Endodermal cell (in vitro differentiated cells): ENCODE measurements around the gene SSB. TPM values are rescaled to one million over a fixed set of nuclear protein-coding genes. Genes with fewer than 3 reads are reported as not detected.

ENCODE experiments used
- DNase-seq: peaks from one replicate; pipeline ENCODE4 v3.0.0-alpha.2; 2017
- H3K27ac ChIP-seq: 2 replicates; pipeline ENCODE4 v1.5.1; 2013; ENCODE audit warnings: mild to moderate bottlenecking, low read depth, low read length, moderate library complexity
- H3K27me3 ChIP-seq: 2 replicates; pipeline ENCODE4 v1.6.1; 2013; ENCODE audit warnings: mild to moderate bottlenecking, low read length, moderate library complexity; ENCODE audit not compliant: insufficient read depth, control insufficient read depth, poor library complexity, severe bottlenecking
- H3K36me3 ChIP-seq: 2 replicates; pipeline ENCODE4 v1.7.0; 2013; ENCODE audit warnings: mild to moderate bottlenecking, low read length, moderate library complexity; ENCODE audit not compliant: control insufficient read depth, insufficient read depth
- H3K4me1 ChIP-seq: one replicate; pipeline ENCODE4 v1.7.0; 2013; ENCODE audit warnings: low read length; ENCODE audit not compliant: control insufficient read depth, insufficient read depth
- H3K4me3 ChIP-seq: 2 replicates; pipeline ENCODE4 v1.5.1; 2013; ENCODE audit warnings: mild to moderate bottlenecking, low read length, moderate library complexity
- H3K9ac ChIP-seq: 2 replicates; pipeline ENCODE4 v1.6.1; 2013; ENCODE audit warnings: mild to moderate bottlenecking, low read length, moderate library complexity; ENCODE audit not compliant: poor library complexity, severe bottlenecking; ENCODE audit errors: extremely low read depth
- H3K9me3 ChIP-seq: 2 replicates; pipeline ENCODE4 v1.6.1; 2013; ENCODE audit warnings: mild to moderate bottlenecking, low read length, moderate library complexity; ENCODE audit not compliant: control insufficient read depth
- H3K27ac Mint-ChIP-seq: 2 replicates; pipeline ENCODE4 v1.8.0; 2020; ENCODE audit warnings: mixed read lengths
- H3K27me3 Mint-ChIP-seq: 2 replicates; pipeline ENCODE4 v1.8.0; 2021; ENCODE audit warnings: mild to moderate bottlenecking, mixed read lengths; ENCODE audit not compliant: insufficient read depth
- H3K36me3 Mint-ChIP-seq: 2 replicates; pipeline ENCODE4 v1.8.0; 2020; ENCODE audit warnings: low read depth, mixed read lengths
- H3K4me1 Mint-ChIP-seq: 2 replicates; pipeline ENCODE4 v1.8.0; 2020; ENCODE audit warnings: mixed read lengths
- H3K4me3 Mint-ChIP-seq: 2 replicates; pipeline ENCODE4 v1.8.0; 2020; ENCODE audit warnings: mild to moderate bottlenecking, moderate library complexity, mixed read lengths
- H3K9me3 Mint-ChIP-seq: 2 replicates; pipeline ENCODE4 v1.8.0; 2020; ENCODE audit warnings: mild to moderate bottlenecking, mixed read lengths
- CTCF ChIP-seq: fragments of 200-600 bp; sonication (generic); conservative IDR thresholded peaks from 2 replicates; pipeline ENCODE4 v1.5.0; 2021; ENCODE audit warnings: antibody characterized with exemption, mild to moderate bottlenecking
- WGBS, 2 experiments: methylation state at CpG; one replicate each; pipeline versions ENCODE4 v1.1.5 to v1.1.7; 2013; ENCODE audit warnings: missing lambda C conversion rate in 2 of 2, mixed read lengths in 1 of 2; ENCODE audit not compliant: insufficient coverage in 1 of 2, insufficient read length in 1 of 2; 5-methylcytosine and 5-hydroxymethylcytosine counted together
- total RNA-seq, 2 donors: library from RNA; stranded (reverse); fragmentation: NEBNext Ultra II Directional in 1 of 2; extraction: Animal tissue kit (Norgen Biotek cat#: 25700) in 1 of 2; gene quantifications; 2 replicates in 1 of 2; 3 replicates in 1 of 2; pipeline ENCODE4 v1.2.1, GENCODE V29; 2021

The SSB gene
- total RNA-seq, 2 donors from 2014 or later, result 182 to 208 TPM

- Mint-ChIP-seq H3K4me3 (no peak overlapping the region), H3K4me1 (no peaks in the 10 kb centered on the region), H3K27ac (no peak overlapping the region), H3K36me3 (no peaks in the 10 kb centered on the region), H3K27me3 (no peaks in the 10 kb centered on the region), H3K9me3 (no peaks in the 10 kb centered on the region)
- H3K9me3 ChIP-seq, result no peaks in the 10 kb centered on the region
- H3K4me3 ChIP-seq, result no peak overlapping the region
- no peak overlapping the region for H3K27ac ChIP-seq
- 83 to 97% methylated on average over 1 to 2 of the region's 2 CpGs for WGBS, 2 experiments
- TF ChIP-seq CTCF, result no peak
- no peaks in the 10 kb centered on the region for H3K27me3 ChIP-seq
- H3K9ac ChIP-seq, result no peak overlapping the region
- no peaks in the 10 kb centered on the region for H3K4me1 ChIP-seq
- H3K36me3 ChIP-seq, result no peaks in the 10 kb centered on the region
- DNase-seq, result no peak
Observed at GRCh38 chr2:169771612-169772011, 27.1 kb upstream of the SSB start.

- Histone ChIP-seq H3K27me3 (no peaks in the 10 kb centered on the region), H3K9me3 (no peaks in the 10 kb centered on the region), H3K9ac (no peak overlapping the region), H3K4me3 (no peak overlapping the region), H3K36me3 (no peaks in the 10 kb centered on the region), H3K27ac (no peak overlapping the region), H3K4me1 (no peaks in the 10 kb centered on the region)
- Mint-ChIP-seq H3K4me3 (no peak overlapping the region), H3K27me3 (no peaks in the 10 kb centered on the region), H3K27ac (no peak overlapping the region), H3K36me3 (no peaks in the 10 kb centered on the region), H3K4me1 (no peaks in the 10 kb centered on the region), H3K9me3 (no peaks in the 10 kb centered on the region)
- DNase-seq, result no peak
- 90% methylated on average over 1 of the region's 2 CpGs; no CpG with 5 or more reads in 1 of the 2 experiments for WGBS, 2 experiments
- TF ChIP-seq CTCF, result no peak
Observed at GRCh38 chr2:169772651-169773050, 26.0 kb upstream of the SSB start.

- Mint-ChIP-seq H3K4me3 (no peak overlapping the region), H3K4me1 (no peaks in the 10 kb centered on the region), H3K9me3 (no peaks in the 10 kb centered on the region), H3K27me3 (no peaks in the 10 kb centered on the region), H3K36me3 (no peaks in the 10 kb centered on the region), H3K27ac (no peak overlapping the region)
- H3K9me3 ChIP-seq, result no peaks in the 10 kb centered on the region
- no peaks in the 10 kb centered on the region for H3K27me3 ChIP-seq
- no peak for DNase-seq
- no peak overlapping the region for H3K27ac ChIP-seq
- no peak for TF ChIP-seq CTCF
- no peaks in the 10 kb centered on the region for H3K36me3 ChIP-seq
- 90 to 100% methylated on average over 2 to 3 of the region's 3 CpGs for WGBS, 2 experiments
- no peaks in the 10 kb centered on the region for H3K4me1 ChIP-seq
- no peak overlapping the region for H3K9ac ChIP-seq
- no peak overlapping the region for H3K4me3 ChIP-seq
Observed at GRCh38 chr2:169775354-169775753, 23.3 kb upstream of the SSB start.
